SK-N-MC (cell line): ENCODE measurements around the gene CYS1.
"Not testable (repeated sequence)": the region's sequence is repeated elsewhere in the genome, so short reads cannot be mapped to it uniquely, and the experiment has no call there.

Experiments used
- DNase-seq: peaks from one replicate; pipeline ENCODE4 v3.0.0-alpha.2; 2011; ENCODE audit warnings: low read depth, low spot score
- H3K27ac ChIP-seq: fragments of 200-600 bp; sonication (generic); 2 replicates; pipeline ENCODE4 v1.5.1; 2016; ENCODE audit warnings: mixed run types
- H3K36me3 ChIP-seq: fragments of 200-600 bp; sonication (generic); 2 replicates; pipeline ENCODE4 v1.6.1; 2017; ENCODE audit warnings: antibody characterized with exemption, low read length, mixed read lengths; ENCODE audit not compliant: insufficient read depth
- H3K4me3 ChIP-seq: fragments of 200-600 bp; sonication (generic); 2 replicates; pipeline ENCODE4 v1.5.1; 2016
- H3K9ac ChIP-seq: fragments of 200-600 bp; sonication (generic); 2 replicates; pipeline ENCODE4 v1.8.0; 2017; ENCODE audit warnings: mixed run types, mixed read lengths; ENCODE audit not compliant: insufficient read length
- H3K9me3 ChIP-seq: fragments of 200-600 bp; sonication (generic); 2 replicates; pipeline ENCODE4 v1.6.1; 2017; ENCODE audit warnings: low read depth, mild to moderate bottlenecking, antibody characterized with exemption, low read length, moderate library complexity, mixed read lengths
- EZH2 ChIP-seq: fragments of 200-600 bp; sonication (generic); IDR thresholded peaks from one replicate; pipeline ENCODE4 v1.6.1; 2017; ENCODE audit warnings: antibody characterized with exemption
- FOXP2 ChIP-seq: optimal IDR thresholded peaks from 2 replicates; pipeline ENCODE3; 2011; ENCODE audit warnings: mild to moderate bottlenecking, moderate library complexity; ENCODE audit not compliant: insufficient read depth; ENCODE audit errors: extremely low read length, control extremely low read depth
- POLR2AphosphoS5 ChIP-seq: IDR thresholded peaks from 2 replicates; pipeline ENCODE4 v1.6.1; 2012; ENCODE audit warnings: mild to moderate bottlenecking, low read depth, low read length, borderline replicate concordance

The CYS1 gene

GRCh38 chr2:10019602-10020400, 60.4 kb downstream of the CYS1 start:
- Histone ChIP-seq H3K9ac (no peak overlapping the region), H3K9me3 (no peaks in the 10 kb centered on the region), H3K27ac (no peak overlapping the region), H3K36me3 (no peaks in the 10 kb centered on the region), H3K4me3 (no peak overlapping the region)
- TF ChIP-seq POLR2AphosphoS5 (no peak), EZH2 (no peak), FOXP2 (no peak)
- DNase-seq, result no peak

GRCh38 chr2:10019174-10019573, 61.0 kb downstream of the CYS1 start:
- H3K27ac ChIP-seq, result peak overlapping the region; percentile 75
- H3K4me3 ChIP-seq, result no peak overlapping the region
- H3K36me3 ChIP-seq, result no peaks in the 10 kb centered on the region
- TF ChIP-seq EZH2 (no peak), POLR2AphosphoS5 (no peak), FOXP2 (no peak)
- DNase-seq, result no peak
- H3K9me3 ChIP-seq, result no peaks in the 10 kb centered on the region
- no peak overlapping the region for H3K9ac ChIP-seq

GRCh38 chr2:10017313-10017941, 62.8 kb downstream of the CYS1 start:
- H3K9ac ChIP-seq, result no peak overlapping the region
- H3K4me3 ChIP-seq, result no peak overlapping the region
- no peak overlapping the region for H3K27ac ChIP-seq
- H3K9me3 ChIP-seq, result no peaks in the 10 kb centered on the region
- DNase-seq, result no peak
- H3K36me3 ChIP-seq, result no peaks in the 10 kb centered on the region
- TF ChIP-seq POLR2AphosphoS5 (no peak), FOXP2 (no peak), EZH2 (no peak)

- H3K36me3 ChIP-seq, result no peaks in the 10 kb centered on the region
- H3K9me3 ChIP-seq, result no peaks in the 10 kb centered on the region
- H3K27ac ChIP-seq, result no peak overlapping the region
- no peak overlapping the region for H3K4me3 ChIP-seq
- TF ChIP-seq POLR2AphosphoS5 (no peak), EZH2 (no peak), FOXP2 (no peak)
- H3K9ac ChIP-seq, result no peak overlapping the region
- no peak for DNase-seq
Measured at GRCh38 chr2:10016802-10017258, 63.4 kb downstream of the CYS1 start.

GRCh38 chr2:10016001-10016801, 64.0 kb downstream of the CYS1 start:
- Histone ChIP-seq H3K9ac (no peak overlapping the region), H3K4me3 (no peak overlapping the region), H3K9me3 (no peaks in the 10 kb centered on the region), H3K27ac (no peak overlapping the region), H3K36me3 (no peaks in the 10 kb centered on the region)
- no peak for DNase-seq
- no peak for TF ChIP-seq EZH2
- no peak for TF ChIP-seq POLR2AphosphoS5
- TF ChIP-seq FOXP2, result no peak

GRCh38 chr2:10015376-10015989, 64.7 kb downstream of the CYS1 start:
- H3K36me3 ChIP-seq, H3K4me3 ChIP-seq, H3K27ac ChIP-seq, DNase-seq, H3K9ac ChIP-seq, H3K9me3 ChIP-seq: not testable (repeated sequence)

GRCh38 chr2:10014418-10015190, 65.6 kb downstream of the CYS1 start:
- no peak for DNase-seq
- no peak overlapping the region for H3K4me3 ChIP-seq
- no peak overlapping the region for H3K9ac ChIP-seq
- TF ChIP-seq POLR2AphosphoS5, result no peak
- TF ChIP-seq FOXP2, result no peak
- TF ChIP-seq EZH2, result no peak
- H3K27ac ChIP-seq, result no peak overlapping the region
- no peaks in the 10 kb centered on the region for H3K9me3 ChIP-seq
- no peaks in the 10 kb centered on the region for H3K36me3 ChIP-seq

GRCh38 chr2:10013651-10014417, 66.4 kb downstream of the CYS1 start:
- not testable (repeated sequence) for H3K4me3 ChIP-seq, H3K9me3 ChIP-seq, H3K9ac ChIP-seq, H3K36me3 ChIP-seq, DNase-seq, H3K27ac ChIP-seq
